AG20443 (cell line): ENCODE measurements around the gene EFHB.
"Not testable (repeated sequence)": the region's sequence is repeated elsewhere in the genome, so short reads cannot be mapped to it uniquely, and the experiment has no call there.

Experiments
- DNase-seq: peaks from one replicate; pipeline ENCODE4 v3.0.0; 2012; ENCODE audit warnings: low spot score, mixed read lengths

Gene EFHB

DNA sequence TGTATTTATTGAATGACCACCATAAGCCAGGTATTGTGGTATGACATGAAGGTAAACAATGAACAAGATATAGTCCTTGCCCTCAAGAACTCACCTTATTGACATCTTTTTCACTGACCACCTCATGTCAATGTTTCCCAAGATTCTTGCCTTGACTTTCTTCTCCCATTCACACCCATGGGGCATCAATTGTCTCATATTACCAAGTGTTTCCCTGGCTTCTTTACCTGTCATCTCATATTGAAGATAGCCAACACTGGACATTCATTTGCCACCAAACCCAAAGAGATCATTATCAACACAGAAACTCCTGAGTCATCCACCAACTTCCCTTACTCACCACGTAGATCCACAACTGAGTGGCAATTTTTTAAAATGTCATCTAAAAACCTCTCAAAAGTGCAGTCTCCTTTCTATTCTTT, 2.2 kb downstream of the EFHB start:
- DNase-seq: no peak

DNA sequence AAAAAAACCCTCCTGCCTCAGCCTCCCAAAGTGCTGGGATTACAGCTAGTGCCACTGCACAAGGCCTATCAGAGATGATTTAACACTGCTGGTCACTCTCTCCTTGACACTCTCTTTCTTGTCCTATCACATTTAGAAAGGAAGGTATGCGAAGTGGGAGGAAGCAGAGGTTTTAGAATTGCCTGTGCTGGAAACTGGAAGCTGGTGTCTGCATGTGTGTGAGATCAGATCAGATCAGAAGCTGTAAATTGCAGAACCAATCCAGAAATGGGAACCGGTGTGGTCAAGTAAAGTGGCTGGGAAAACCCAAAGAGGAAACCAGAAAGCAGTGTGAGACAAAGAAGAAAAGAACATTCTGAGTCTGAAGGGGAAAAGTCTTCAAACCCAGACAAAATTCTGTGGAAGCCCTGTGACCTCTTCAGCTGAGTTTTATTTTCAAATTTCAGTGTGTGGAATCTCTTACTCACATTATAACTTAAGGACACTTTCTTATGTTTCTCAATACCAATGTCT, 2.8 kb downstream of the EFHB start:
- DNase-seq: no peak

DNA sequence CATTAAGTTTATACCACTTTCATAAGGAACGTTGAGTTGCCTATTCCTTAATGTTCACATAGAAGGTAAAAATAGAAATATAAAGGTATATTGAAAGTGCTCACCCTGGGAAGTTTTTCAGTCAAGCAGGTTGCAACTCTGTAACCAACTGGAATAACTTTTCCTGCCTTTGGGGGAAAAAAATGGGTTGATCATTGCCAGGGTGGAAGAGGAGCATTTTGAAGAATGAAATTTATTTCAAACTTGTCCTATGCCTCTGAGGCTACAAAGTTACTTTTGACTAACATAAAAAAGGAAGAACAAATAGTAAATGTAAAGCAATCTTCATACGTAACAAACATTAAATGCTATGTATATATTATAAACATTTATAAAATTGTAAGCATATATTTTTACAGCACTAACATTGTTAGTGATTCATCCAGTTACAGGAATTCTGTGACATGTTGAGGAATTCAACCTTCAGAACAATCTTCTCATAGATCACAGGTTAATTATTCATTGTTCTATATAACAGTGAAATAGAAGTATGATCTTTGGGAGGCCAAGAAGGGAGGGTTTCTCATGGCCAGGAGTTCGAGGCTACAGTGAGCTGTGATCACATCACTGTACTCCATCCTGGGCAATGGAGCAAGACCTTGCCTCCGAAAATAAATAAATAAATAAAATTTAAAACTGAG, 13.5 kb downstream of the EFHB start:
- no peak for DNase-seq

DNA sequence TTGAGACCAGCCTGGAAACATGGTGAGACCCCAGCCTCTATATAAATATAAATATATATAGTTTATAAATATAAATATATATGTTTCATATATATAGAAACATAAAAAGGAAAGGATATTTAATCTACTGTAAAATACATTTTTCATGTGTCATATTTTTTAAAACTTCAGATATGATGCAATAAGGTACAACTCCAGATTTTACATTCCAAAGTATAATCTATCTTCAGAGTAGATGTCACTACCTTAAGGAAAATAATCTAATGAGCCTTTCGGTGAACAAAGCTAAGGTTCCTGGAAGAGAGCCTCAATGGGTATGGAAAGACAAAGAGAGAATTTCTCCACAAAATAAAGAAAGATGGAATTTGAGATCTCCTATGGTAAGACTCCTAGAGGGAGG, 16.9 kb downstream of the EFHB start:
- no peak for DNase-seq

DNA sequence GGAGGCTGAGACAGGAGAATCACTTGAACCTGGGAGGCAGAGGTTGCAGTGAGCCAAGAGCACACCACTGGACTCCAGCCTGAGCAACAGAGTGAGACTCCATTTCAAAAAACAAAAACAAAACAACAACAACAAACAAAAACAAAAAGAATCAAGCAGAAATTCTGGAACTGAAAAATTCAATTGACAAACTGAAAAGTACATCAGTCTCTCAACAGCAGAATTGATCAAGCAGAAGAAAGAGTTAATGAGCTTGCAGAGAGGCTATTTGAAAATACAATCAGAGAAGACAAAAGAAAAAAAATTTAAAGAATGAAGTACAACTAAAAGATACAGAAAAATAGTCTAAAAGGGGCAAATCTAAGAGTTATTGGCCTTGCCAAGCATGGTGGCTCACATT, 22.6 kb downstream of the EFHB start:
- DNase-seq: no peak

DNA sequence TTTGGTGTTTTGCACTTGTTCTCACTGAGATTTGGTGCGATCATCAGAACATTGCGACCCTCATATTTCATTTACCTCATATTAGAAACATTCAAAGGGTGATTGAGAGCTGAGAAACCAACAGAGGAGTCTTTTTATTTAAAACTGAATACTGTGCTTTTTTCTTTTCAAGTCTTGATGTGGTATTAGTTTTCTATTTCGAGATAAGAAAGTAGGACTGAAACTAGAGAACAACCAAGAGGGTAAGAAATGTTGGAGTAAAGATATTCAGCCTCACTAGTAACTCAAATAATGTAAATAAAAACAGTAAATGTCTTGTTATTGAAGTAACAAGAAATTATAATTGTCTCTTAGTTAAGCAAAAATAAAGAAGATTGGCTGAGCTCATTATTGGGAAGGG, 26.5 kb downstream of the EFHB start:
- DNase-seq: no peak

DNA sequence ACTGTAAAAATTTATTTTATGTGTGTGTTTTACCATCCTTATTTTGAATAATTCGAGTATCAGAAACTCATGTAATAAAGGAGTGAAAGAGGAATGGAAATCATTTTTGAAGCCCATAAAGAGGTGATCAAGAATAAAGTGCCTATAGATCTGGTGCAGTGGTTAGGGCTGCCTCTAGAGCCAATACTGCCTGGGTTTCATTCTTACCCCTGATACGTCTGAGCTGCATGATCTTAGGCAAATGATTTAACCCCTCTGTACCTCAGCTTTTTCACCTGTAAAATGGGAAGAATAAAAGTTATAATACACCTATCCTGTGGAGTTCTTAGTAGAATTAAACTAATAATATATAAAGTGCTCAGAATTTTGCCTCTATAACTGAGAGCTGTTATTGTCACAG, 30.4 kb downstream of the EFHB start:
- no peak for DNase-seq

DNA sequence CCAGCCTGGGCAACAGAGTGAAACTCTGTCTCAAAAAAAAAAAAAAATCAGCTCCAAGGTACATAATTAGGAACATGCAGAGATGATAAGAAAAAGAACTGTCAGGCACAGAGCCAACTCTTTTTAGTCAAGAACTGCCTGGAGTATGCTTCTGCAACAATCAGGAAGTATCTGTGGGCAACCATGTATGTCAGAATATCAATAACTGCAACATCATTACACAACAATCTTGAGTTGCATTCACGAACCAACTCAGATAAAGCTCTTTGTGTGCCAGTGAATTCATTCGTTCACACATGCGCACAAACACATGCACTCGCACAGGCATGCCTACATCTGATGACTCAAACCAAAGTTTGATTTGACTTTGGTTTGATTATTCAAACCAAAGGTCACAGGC, 32.1 kb downstream of the EFHB start:
- DNase-seq: no peak

DNA sequence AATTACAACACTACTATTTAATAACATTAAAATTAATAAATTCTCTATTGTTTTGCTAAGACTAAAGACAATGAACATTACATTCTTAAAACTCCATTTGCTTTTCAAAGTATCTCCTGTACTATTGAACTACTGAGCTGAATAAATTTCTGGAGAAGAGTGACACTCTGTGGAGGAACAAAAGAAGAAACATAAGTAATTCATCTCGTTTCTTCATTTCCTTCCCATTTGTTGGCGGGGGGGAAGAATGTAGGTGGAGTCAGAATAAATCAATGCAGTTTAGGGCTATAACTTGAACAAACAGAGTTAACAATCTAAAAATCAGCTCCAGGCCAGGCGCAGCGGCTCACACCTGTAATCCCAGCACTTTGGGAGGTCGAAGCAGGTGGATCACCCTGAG, 32.7 kb downstream of the EFHB start:
- DNase-seq: no peak

DNA sequence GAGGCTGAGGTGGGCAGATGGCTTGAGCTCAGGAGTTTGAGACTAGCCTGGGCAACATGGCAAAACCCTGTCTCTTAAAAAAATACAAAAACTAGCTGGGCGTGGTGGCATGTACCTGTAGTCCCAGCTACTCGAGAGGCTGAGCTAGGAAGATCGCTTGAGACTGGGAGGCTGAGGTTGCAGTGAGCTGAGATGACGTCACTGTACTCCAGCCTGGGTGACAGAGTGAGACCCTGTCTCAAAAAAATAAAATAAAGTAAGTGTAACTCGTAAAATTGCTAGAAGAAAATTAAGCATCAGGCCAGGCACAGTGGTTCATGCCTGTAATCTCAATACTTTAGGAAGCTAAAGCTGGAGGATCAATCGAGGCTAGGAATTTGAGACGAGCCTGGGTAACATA, 34.2 kb downstream of the EFHB start:
- DNase-seq: not testable (repeated sequence)

DNA sequence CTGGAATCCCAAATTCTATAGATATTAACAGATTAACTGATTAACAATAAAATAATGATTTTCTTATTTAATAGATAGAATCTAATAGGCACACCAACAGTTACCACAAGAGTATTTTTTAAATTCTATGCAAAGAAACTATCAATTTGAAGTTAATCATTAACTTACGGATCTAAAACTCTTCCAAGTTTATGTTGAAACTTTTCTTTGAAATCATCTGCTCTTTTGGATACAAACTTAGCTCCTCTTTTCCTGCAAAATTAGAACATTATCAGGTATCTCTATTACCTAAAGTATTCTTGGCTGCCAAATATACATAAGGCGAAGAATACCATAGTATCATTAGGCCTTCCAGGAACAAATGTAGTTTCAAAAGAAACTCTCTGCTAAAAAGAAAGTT, 34.8 kb downstream of the EFHB start:
- DNase-seq: no peak

DNA sequence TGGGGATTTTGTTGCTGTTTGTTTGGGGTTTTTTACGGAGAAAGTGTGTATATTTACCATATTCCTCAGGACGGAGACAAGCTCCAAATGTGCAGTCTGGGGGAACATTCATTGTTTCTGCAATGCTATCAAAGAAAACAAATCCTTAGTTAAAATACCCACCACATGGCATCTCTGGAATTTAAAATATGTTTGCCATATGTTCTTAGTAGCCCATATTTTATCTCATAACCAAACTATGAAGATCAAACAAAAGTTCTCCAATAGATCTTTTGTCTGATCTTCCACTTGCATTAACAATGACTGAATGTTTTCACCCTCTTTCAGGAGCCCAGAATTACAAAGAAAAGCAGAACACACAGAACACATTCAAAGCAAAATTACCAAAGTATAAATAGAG, 35.3 kb downstream of the EFHB start:
- no peak for DNase-seq

DNA sequence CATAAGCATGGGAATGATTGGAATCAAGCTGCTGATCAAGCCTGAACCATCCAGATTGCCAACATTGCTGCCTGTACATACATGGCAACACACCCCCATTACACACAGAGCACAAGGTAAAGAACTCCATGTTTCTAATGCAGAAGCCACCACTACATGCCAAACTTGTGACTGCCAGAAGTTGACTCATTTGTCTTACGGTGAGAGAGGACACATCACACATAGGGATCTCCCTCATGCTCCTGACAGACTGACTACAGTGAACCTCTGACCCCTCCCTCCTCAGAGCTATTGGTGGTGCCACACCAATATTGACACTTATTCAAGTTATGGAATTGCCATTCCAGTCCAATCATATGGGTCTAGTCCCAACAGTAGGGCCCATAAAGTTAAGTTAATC, 42.3 kb downstream of the EFHB start:
- DNase-seq: no peak

DNA sequence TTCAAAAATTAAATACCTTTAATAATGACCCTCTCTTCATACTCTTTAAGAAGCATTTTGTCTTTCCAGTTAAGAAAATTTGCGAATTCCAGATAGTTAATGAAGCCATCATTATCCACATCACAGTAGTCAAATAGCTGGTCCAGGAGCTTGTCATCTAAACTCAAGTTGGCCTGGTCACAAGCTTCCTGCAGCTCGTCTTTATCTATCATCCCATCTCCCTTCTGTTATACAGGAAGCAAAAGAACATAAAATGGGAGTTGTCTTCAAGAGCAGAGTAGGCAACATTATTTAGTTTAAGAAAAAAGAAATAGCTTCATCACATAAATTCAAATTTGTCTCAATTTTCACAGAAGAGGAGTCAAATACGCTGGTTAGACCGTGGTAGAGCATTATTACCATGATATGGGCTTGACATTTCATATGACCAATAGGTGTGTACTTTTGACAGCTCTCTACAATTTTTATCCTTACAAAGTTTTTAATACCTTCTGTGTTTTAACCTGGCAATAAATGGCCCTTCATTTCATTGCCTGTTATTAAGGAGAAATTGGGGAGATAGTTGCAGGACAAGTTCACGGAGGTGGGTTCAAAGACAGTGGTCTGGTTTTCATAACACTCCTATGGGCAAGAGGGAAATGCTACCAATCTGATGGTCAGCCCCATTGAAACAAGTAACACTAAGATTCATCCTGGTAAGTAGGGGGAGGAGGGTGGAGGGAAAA, 45.4 kb downstream of the EFHB start:
- DNase-seq: no peak

DNA sequence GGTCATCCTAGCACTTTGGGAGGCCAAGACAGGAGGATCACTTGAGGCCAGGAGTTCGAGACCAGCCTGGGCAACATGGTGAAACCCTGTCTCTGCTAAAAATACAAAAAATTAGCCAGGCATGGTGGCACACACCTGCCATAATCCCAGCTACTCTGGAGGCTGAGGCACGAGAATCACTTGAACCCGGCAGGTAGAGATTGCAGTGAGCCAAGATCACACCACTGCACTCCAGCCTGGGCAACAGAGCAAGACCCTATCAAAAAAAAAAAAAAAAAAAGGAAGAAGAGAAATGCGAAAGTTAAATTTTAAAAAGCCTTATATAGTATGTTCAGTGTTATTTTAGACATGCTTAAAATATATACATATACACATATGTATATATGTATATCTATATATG, 46.9 kb downstream of the EFHB start:
- DNase-seq: not testable (repeated sequence)

DNA sequence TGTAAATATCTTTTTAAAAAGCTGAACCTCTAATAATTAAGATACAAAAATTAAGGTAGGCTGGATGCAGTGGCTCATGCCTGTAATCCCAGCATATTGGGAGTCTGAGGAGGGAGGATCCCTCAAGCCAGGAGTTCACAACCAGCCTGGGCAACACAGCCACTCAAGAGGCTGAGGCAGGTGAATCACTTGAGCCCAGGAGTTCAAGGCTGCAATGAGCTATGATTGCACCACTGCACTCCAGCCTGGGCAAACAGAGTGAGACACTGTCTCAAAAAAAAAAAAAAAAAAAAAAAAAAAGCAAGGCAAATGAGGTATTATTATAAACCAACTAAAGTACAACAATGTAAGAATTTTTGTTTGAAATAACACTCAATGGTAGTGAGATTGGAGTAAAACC, 47.6 kb downstream of the EFHB start:
- no peak for DNase-seq

DNA sequence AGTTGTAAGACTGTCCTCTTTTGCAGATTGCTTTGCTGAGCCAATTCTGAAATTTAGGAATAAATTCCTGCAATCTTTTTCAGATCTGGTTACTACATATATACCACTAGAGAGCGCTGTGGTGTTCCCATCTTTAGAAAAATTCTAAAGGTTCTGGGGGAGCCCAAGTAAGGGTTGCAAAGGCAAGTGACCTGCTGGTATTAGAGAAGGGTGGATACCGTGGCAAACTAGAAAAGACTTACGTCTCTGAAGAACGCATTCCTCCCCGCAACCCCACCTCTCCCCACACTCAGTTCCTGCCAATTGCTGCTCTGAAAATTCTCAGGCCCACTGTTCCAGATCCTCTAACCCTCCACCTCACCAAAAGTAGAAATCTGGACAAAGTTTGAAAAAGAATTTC, 48.5 kb downstream of the EFHB start:
- peak; percentile 58 for DNase-seq

DNA sequence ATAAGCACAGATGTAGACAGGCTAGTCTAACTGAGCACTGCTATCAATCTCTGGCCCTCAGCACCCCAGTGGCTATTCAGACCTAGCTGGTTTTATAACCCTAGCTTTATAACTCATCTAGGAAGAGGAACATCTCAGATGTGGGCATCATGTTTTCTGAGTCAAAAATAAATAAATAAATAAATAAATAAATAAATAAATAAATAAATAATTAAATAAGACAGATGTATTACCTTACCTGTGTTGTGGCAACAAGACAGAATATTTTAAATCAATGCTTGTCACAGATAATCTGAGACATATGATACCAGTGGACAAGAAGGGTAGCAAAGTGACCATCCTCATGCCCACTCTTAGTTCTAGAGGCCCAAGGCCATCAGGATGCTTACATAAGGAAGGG, 52.2 kb downstream of the EFHB start:
- no peak for DNase-seq

DNA sequence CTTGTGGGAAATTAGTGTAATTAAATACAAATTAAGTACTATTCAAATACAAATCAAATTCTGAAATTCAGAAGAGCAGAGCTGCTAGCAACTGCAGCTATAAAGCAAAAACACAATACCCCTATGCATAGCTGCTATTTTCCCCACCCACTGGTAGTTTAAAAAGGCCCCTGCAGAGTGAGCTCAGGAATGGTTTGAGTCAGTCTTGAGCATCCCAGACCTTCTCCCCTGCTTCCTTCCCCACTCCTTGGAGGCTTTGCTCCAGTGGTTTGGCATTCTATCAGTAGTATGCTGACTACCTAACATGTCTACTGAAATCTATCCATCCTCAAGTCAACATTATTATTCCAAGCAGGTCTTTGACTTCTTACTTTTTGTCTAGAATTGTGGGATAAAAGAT, 53.0 kb downstream of the EFHB start:
- no peak for DNase-seq

DNA sequence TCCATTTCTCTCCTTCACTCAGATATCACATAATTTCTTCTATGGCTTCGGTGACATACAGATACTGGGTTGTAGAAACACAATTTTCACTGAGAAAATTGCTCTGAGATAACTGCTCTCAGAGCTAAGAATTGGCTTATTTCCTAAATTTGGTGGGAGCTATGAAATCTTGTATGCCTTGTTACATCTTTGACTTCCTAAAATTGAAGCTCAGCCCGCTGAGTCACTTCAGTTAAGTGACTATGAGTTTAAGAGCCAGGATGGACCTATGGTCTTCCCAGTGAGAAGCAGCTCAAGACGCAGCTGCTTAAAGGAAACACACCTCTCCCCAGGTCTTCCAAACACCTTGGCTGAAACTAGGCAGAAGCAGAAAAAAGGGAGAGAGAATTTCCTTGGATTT, 56.4 kb downstream of the EFHB start:
- no peak for DNase-seq

DNA sequence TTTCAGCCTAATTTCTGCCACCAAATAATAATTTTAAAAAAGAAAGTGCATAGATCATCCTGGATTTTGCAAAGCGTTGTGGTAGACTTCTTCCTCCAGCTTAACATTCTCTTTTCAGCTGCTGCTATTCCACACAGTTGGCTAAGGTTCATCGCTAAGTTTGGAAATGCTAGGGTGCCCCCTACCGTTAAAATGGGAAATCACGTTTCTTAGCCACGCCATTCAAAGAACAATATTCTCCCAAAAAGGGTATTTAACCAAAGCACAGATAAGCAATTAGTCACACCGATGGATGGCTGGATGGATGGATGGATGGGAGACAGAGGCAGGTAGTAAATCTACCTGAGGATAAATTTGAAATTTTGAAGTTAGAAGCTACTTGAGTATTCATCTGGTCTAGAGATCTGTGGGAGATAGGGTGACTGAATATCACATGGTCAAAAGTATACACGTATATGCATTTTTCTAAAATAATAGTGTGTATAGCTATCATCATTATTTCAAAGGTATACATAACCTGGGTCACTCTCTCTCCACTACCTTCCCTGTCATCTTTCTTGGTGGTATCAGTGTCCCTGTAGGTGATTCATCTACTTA, 67.2 kb downstream of the EFHB start:
- peak; percentile 62 for DNase-seq

DNA sequence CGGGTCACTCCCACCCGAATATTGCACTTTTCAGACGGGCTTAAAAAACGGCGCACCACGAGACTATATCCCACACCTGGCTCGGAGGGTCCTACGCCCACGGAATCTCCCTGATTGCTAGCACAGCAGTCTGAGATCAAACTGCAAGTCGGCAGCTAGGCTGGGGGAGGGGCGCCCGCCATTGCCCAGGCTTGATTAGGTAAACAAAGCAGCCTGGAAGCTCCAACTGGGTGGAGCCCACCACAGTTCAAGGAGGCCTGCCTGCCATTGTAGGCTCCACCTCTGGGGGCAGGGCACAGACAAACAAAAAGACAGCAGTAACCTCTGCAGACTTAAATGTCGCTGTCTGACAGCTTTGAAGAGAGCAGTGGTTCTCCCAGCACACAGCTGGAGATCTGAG, 78.7 kb downstream of the EFHB start:
- not testable (repeated sequence) for DNase-seq

DNA sequence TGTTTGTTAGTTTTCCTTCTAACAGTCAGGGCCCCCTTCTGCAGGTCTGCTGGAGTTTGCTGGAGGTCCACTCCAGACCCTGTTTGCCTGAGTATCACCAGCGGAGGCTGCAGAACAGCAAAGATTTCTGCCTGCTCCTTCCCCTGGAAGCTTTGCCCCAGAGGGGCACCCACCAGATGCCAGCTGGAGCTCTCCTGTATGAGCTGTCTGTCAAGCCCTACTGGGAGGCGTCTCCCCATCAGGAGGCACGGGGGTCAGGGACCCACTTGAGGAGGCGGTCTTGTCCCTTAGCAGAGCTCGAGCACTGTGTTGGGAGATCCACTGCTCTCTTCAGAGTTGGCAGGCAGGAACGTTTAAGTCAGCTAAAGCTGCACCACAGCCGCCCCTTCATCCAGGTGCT, 87.4 kb downstream of the EFHB start:
- not testable (repeated sequence) for DNase-seq
